Limb (tissue), 2 donors: ENCODE data around the gene MALRD1.

Experiments
- DNase-seq, 2 donors: peaks; one replicate each; pipeline ENCODE4 v3.0.0-alpha.2; 2016; ENCODE audit errors: extremely low spot score in 2 of 2

The MALRD1 gene

DNA sequence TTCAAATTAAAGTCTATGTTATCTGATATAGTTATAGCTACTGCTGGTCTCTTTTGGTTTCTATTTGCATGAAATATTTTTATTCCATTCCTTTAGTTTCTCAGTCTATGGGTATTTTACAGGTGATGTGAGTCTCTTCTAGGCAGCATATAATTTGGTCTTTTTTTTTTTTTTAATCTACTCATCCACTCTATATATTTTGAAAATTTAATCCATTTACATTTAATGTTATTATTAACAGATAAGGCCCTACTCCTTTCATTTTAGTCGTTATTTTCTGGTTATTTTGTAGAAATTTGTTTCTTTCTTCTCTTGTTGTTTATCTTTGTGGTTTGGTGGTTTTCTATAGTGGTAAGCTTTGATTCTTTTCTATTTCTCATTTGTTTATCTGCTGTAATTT, 58.8 kb downstream of the MALRD1 start:
- DNase-seq = no peak

DNA sequence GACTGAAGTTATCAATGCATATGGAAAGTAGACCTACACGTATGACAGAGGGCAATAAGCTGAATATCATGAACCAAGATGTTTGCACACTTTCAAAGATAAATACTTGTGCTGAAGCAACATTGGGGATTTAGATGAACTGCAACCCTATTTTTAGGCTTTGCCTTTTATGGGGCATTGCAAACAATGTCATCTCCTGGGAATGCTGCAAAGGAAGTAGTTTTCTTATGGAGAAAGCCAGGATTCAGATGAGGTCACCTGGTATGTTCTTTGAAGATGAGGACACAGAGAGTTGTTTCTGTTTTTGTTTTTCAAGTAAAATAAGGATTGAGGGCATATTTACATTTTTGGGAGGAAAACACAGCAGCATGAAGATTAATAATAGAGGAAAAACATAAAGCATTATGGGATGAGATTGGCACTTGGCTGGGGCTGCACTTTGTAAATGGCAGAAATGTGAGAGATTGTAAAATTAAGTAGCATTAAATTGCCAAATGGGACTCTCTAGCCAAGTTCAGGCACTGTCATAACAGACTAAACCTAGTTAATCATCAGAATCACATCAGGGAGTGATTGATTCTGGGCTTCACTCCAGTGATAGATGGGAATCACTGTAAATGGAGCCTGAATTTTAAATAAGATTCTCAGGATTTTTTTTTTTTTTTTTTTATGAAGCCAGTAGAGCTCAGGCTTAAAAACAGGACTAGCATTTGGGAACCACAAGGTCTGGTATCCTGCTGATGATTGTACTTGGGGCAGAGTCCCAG, 63.1 kb downstream of the MALRD1 start:
- DNase-seq = no peak

DNA sequence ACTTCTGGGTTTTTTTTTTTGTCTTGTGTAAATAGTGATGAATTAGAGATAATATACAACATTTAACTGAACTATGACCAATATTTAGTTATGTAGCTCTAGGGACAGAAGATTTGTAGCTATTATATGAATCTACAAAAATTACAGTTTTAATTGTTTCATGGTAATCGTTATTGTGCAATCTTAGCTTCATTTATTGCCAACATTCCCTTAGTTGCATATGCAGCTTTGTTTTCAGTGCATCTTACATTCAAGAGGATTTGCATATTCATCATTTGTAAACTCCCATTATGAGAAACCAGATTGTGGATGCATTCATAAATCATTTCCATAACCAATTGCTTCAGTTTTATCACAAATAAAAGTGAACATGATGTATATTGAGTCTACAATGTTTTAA, 68.8 kb downstream of the MALRD1 start:
- DNase-seq = no peak

DNA sequence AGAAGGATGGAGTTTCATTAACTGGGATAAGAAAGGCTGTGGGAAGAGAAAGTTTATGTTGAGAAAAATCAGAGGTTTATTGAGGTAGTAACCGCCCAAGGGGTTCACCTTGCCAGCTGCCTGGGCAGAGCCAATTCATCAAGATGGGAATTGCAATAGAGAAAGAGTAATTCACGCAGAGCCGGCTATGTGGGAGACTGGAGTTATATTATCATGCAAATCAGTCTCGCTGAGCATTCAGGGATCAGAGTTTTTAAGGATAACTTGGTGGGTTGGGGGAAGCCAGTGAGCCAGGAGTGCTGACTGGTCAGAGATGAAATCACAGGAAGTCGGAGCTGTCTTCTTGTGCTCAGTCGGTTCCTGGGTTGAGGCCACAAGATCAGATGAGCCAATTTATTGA, 70.6 kb downstream of the MALRD1 start:
- DNase-seq = no peak

DNA sequence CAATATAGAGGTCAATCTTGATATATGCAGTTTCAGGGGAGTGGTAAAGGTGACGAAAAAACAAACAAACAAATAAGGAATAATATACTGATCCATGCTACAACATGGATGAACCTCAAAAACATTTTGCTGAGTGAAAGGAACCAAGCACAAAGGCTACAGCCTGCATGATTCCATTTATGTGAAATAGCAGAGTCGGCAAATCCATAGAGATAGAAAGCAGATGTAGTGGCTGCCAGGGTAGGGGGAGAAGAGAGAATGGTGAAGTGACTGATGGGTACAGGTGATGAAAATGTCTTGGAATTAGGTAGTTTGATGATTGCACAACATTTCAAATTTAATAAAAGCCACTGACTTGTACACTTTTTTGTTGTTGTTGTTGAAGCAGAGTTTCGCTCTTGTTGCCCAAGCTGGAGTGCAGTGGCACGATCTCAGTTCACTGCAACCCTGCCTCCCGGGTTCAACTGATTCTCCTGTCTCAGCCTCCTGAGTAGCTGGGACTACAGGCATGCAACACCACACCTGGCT, 71.8 kb downstream of the MALRD1 start:
- no peak for DNase-seq

GRCh38 chr10:19133992-19134391, 85.4 kb downstream of the MALRD1 start:
- no peak for DNase-seq

- DNase-seq = no peak
Observed at GRCh38 chr10:19142967-19143366, 94.4 kb downstream of the MALRD1 start.

DNA sequence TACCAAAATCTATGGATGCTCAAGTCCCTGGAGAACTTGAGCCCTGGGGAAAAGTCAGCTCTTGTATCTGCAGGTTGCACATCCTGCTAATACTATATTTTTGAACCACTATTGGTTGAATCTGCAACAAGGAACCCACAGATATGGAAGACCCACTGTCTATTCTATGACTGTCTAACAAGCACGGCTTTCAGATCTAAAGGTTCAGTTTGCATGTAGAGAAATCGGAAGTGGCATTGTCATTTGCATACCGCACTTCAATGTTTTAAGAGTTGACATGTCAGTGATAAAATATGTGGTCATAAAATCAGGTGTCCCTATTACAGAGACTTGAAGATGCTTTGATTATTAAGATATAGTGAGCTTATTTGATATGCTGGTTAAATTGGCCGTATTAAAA, 95.6 kb downstream of the MALRD1 start:
- DNase-seq = no peak

- DNase-seq = no peak
Observed at GRCh38 chr10:19154375-19154774, 105.8 kb downstream of the MALRD1 start.

DNA sequence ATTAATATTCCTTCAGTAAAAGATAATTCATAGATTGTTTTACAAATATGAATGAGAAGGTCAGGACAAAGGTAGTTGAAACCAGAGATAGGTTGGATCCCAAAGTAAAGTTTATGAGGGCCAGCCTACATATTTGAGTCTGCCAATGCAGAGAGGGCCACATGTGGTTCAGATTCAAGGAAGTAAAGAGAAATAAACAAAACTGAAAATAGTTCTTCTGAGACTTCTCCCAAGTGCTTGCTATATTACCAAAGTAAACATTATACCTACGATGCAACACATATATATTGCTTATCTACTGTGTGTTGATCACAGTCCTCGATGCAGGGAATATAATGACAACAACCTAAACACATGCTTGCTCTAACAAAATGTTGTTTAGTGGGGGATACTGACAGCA, 109.8 kb downstream of the MALRD1 start:
- DNase-seq = no peak

DNA sequence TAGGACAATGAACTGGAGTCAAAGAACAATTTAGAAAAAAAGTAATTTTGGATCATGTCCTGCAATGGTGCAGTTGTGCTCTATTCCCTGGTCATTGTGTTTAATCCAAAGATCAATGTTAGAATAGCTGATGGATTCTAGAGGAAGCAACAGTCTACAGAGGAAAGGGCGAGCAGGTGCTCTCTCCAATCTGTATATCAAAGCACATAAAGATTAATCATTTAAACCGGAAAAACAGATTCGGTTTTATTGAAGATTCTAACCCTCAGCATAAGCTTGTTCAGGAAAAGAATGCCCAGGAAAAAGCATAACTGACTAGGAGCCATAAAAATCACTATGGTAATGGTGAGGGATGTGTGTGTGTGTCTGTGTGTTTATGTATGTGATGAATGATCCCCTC, 110.3 kb downstream of the MALRD1 start:
- DNase-seq = no peak

DNA sequence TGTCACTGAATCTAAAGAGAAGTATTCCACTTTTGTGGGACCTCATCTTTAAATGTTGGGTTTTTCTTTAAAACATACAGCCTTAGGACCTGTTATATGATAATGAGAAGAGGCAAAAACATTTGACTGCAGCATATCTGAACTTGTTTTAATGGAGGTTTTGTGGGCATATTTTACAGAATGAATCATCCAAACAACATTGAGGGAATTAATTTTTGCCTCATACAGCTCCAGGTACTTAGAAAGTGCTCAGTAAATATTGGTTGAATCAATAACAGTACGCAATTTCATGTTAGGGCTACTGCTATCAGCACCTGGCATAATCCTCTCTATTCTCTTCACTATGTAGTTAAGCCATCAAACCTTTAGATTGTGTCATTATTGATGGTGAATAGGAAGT, 115.9 kb downstream of the MALRD1 start:
- no peak for DNase-seq

DNA sequence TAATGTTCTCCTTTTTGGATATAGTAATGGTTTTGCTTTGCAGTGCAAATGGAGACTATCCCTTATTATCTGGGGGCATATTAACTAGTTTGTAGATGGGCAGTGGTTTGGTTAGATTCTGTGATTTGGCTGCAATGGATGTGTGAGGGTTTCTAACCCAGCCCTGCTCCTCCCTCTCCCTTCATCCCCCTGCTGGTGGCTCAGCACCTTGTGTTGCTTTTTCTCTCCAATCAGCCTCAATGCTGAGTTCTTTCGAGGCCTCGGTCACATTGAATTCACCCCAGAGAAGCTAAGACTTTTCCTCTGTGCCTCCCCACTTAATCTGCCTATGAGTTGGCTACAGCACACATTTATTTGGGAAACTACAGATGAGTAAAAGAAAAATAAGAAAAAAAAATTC, 120.0 kb downstream of the MALRD1 start:
- DNase-seq = no peak

DNA sequence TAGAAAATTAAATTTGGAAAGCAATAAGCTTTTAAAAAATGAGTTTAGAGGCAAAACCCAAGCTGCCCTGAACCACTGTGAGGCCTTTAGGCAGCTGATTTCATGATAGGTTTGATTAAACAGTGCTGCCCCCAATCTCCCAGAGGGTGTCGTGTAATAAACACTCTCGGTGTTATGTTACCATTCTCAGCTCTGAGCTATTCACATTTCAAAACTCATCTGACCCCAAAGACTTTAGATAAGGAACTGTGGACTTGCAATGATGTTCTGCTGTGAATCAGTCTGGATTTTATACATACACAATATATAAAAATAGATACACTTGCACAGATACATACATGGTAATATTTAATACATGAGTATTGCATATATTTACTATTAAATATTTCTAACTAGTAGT, 120.4 kb downstream of the MALRD1 start:
- no peak for DNase-seq

DNA sequence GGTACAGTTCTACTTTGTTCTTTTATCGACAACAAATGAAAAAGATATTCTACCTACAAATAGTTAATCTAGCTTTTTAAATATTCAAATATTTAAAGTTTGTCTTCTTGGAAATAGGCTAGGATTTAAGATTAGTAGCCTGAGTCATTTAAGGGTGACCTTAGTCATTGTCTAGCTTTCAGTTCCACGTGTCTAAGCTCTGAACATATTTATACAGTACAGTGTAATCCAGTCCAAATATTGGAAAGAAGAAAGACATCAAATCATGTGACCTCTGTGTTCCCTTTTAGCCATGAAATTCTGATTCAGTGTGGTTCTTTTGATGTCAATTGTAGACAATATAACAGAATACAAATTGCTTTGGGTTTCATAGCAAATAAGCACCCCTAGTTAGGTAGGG, 121.1 kb downstream of the MALRD1 start:
- DNase-seq = no peak

DNA sequence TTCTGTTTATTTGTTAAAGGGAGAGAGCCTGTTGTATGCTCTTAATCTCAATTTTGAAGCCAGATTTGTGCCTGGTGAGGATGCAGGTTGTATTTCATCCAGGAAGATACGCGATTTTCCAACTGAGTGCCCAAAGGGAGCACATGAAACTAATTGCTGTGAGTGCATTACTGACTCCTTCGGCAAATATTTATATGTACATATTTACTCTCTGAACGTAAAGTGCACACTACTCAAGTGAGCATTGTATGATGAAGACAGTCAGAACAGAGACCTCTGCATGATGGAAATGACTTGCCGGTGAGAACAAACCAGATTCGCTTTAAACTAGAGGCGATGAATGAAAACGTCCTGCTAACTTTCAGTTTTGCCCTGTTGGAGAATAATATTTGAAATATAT, 130.1 kb downstream of the MALRD1 start:
- no peak for DNase-seq

- DNase-seq = no peak
Observed at GRCh38 chr10:19184891-19185290, 136.3 kb downstream of the MALRD1 start.

DNA sequence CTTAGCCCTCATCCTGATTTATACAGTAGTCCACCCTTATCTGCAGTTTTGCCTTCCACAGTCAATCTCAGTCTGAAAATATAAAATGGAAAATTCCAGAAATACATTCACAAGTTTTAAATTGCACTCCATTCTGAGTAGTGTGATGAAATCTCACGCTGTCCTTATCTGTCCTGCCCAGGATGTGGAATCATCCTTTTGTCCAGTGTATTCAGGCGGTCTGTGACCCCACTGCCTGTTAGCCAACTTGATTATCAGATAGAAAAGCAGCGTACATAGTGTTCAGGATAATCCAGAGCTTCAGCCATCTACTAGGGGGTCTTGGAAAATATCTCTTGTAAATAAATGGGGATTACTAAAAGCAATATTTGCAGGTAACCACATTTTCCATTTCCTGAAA, 146.3 kb downstream of the MALRD1 start:
- DNase-seq = no peak

DNA sequence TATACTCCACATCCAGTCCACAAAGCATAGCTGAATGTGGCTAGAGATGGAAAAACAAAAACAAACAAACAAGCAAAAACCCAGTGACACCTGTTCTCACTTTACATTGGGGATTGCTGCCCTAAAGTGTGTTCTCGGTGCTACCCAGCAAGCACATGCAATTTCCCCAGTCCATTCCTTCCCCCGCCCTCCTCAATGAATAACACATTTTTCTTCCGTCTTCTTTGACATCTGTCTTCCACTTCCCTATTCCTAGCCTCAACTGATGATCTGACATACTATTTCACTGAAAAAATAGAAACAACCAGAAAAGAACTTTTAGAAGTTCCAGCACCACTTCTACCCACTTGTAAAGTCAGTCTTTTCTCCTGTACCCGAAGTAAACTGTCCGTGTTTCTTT, 147.1 kb downstream of the MALRD1 start:
- no peak for DNase-seq

GRCh38 chr10:19200211-19200610, 151.6 kb downstream of the MALRD1 start:
- no peak for DNase-seq

- DNase-seq = no peak
Observed at GRCh38 chr10:19204246-19204917, 155.8 kb downstream of the MALRD1 start.

DNA sequence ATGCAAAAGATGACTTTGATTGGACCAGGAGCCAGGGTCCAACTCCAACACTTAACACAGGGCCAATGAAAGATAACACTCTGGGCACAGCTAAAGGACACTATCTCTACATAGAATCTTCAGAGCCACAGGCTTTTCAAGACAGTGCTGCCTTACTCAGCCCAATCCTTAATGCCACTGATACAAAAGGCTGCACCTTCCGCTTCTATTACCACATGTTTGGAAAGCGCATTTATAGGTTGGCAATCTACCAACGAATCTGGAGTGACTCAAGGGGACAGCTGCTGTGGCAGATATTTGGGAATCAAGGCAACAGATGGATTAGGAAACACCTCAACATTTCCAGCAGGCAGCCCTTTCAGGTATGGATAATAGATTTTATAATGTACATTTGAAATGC, 160.7 kb downstream of the MALRD1 start:
- no peak for DNase-seq

DNA sequence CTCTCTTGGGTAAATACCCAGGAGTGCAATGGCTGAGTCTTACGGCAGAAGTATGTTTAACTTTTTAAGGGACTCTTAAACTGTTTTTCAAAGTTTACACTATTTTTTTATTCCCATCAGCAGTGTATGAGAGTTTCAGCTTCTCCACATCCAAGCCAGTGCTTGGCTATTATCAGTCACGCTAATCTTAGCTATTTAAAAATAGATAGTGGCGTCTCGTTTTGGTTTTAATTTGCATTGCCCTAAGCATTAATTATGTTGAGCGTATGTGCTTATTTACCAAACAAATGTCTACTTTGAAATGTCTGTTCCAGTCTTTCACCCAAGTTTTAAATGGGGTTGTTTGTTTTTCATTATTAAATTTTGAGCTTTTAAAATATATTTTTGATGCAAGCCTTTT, 164.0 kb downstream of the MALRD1 start:
- DNase-seq = no peak
